Parathyroid adenoma (tissue), 2 donors: Measurements from ENCODE around the gene PTP4A1.
A peak's percentile ranks its signal among the peaks of the same experiment; 100 is the strongest.

Experiments used
- H2AFZ ChIP-seq: fragments of 300-600 bp; sonication (generic); one replicate; pipeline ENCODE4 v1.7.0; 2017; ENCODE audit warnings: antibody characterized with exemption, mild to moderate bottlenecking
- H3K27ac ChIP-seq: fragments of 300-600 bp; sonication (generic); one replicate; pipeline ENCODE4 v1.7.0; 2017
- H3K27me3 ChIP-seq: fragments of 300-600 bp; sonication (generic); one replicate; pipeline ENCODE4 v1.7.0; 2017; ENCODE audit warnings: low read length; ENCODE audit not compliant: control insufficient read depth, insufficient read depth
- H3K36me3 ChIP-seq: fragments of 300-600 bp; sonication (generic); one replicate; pipeline ENCODE4 v1.7.0; 2017; ENCODE audit warnings: low read length; ENCODE audit not compliant: control insufficient read depth, insufficient read depth
- H3K4me1 ChIP-seq: fragments of 300-600 bp; sonication (generic); one replicate; pipeline ENCODE4 v1.7.0; 2017; ENCODE audit warnings: control low read depth
- H3K4me2 ChIP-seq: fragments of 300-600 bp; sonication (generic); one replicate; pipeline ENCODE4 v1.7.0; 2017; ENCODE audit warnings: low read length
- H3K4me3 ChIP-seq: fragments of 300-600 bp; sonication (generic); one replicate; pipeline ENCODE4 v1.7.0; 2017; ENCODE audit warnings: low read depth, low read length
- H3K79me2 ChIP-seq: fragments of 300-600 bp; sonication (generic); one replicate; pipeline ENCODE4 v1.7.0; 2017; ENCODE audit warnings: control low read depth
- H3K9ac ChIP-seq: fragments of 300-600 bp; sonication (generic); one replicate; pipeline ENCODE4 v1.7.0; 2017; ENCODE audit warnings: mild to moderate bottlenecking
- H3K9me3 ChIP-seq: fragments of 300-600 bp; sonication (generic); one replicate; pipeline ENCODE4 v1.7.0; 2017; ENCODE audit warnings: low read length; ENCODE audit not compliant: control insufficient read depth
- CTCF ChIP-seq: fragments of 300-600 bp; sonication (generic); IDR thresholded peaks from one replicate; pipeline ENCODE4 v1.7.0; 2017; ENCODE audit warnings: antibody characterized with exemption, mild to moderate bottlenecking
- donor health status: primary hyperparathyroidism.

PTP4A1 gene

GRCh38 chr6:63527658-63528514 lies 44.4 kb upstream of the PTP4A1 start:
- H3K4me1 ChIP-seq = no peaks in the 10 kb centered on the region
- H3K4me3 ChIP-seq = no peak overlapping the region
- no peaks in the 10 kb centered on the region for H3K79me2 ChIP-seq
- no peaks in the 10 kb centered on the region for H3K36me3 ChIP-seq
- no peak overlapping the region for H2AFZ ChIP-seq
- no peak overlapping the region for H3K9ac ChIP-seq
- no peak for TF ChIP-seq CTCF
- no peak overlapping the region for H3K27ac ChIP-seq
- H3K9me3 ChIP-seq = no peaks in the 10 kb centered on the region
- H3K27me3 ChIP-seq = no peaks in the 10 kb centered on the region
- no peak overlapping the region for H3K4me2 ChIP-seq

- Histone ChIP-seq H2AFZ (no peak overlapping the region), H3K27ac (no peak overlapping the region), H3K79me2 (no peaks in the 10 kb centered on the region), H3K4me3 (no peak overlapping the region), H3K9ac (no peak overlapping the region), H3K4me1 (no peaks in the 10 kb centered on the region), H3K4me2 (no peak overlapping the region), H3K27me3 (no peaks in the 10 kb centered on the region), H3K9me3 (no peaks in the 10 kb centered on the region), H3K36me3 (no peaks in the 10 kb centered on the region)
- TF ChIP-seq CTCF = no peak
Measured at GRCh38 chr6:63529498-63529897, 42.8 kb upstream of the PTP4A1 start.

GRCh38 chr6:63530182-63530581 lies 42.1 kb upstream of the PTP4A1 start:
- Histone ChIP-seq H3K36me3 (no peaks in the 10 kb centered on the region), H3K4me1 (no peaks in the 10 kb centered on the region), H3K9me3 (no peaks in the 10 kb centered on the region), H3K4me3 (no peak overlapping the region), H3K79me2 (no peaks in the 10 kb centered on the region), H3K27me3 (no peaks in the 10 kb centered on the region), H3K4me2 (no peak overlapping the region), H3K9ac (no peak overlapping the region), H2AFZ (peak overlapping the region; percentile 12), H3K27ac (no peak overlapping the region)
- no peak for TF ChIP-seq CTCF

- TF ChIP-seq CTCF = no peak
- no peak overlapping the region for H3K4me2 ChIP-seq
- no peak overlapping the region for H3K9ac ChIP-seq
- H3K4me1 ChIP-seq = no peaks in the 10 kb centered on the region
- H3K27me3 ChIP-seq = no peaks in the 10 kb centered on the region
- H3K79me2 ChIP-seq = no peaks in the 10 kb centered on the region
- no peak overlapping the region for H3K4me3 ChIP-seq
- H3K9me3 ChIP-seq = no peaks in the 10 kb centered on the region
- H3K36me3 ChIP-seq = no peaks in the 10 kb centered on the region
- H2AFZ ChIP-seq = no peak overlapping the region
- no peak overlapping the region for H3K27ac ChIP-seq
Measured at GRCh38 chr6:63530991-63531390, 41.3 kb upstream of the PTP4A1 start.

GRCh38 chr6:63533026-63533425 lies 39.3 kb upstream of the PTP4A1 start:
- H3K27me3 ChIP-seq = no peaks in the 10 kb centered on the region
- no peaks in the 10 kb centered on the region for H3K4me1 ChIP-seq
- H3K27ac ChIP-seq = no peak overlapping the region
- H3K9ac ChIP-seq = no peak overlapping the region
- no peak overlapping the region for H3K4me2 ChIP-seq
- no peaks in the 10 kb centered on the region for H3K9me3 ChIP-seq
- H3K79me2 ChIP-seq = no peaks in the 10 kb centered on the region
- H3K36me3 ChIP-seq = no peaks in the 10 kb centered on the region
- no peak overlapping the region for H2AFZ ChIP-seq
- H3K4me3 ChIP-seq = no peak overlapping the region
- TF ChIP-seq CTCF = no peak
